Fibroblast of skin of right biceps (primary cell): ENCODE data around the gene EXOSC3.
"Not testable (repeated sequence)": the region's sequence is repeated elsewhere in the genome, so short reads cannot be mapped to it uniquely, and the experiment has no call there.

ENCODE experiments used
- DNase-seq: peaks from one replicate; pipeline ENCODE4 v3.0.0-alpha.2; 2013

The EXOSC3 gene

GRCh38 chr9:37784616-37785483, at the start of gene EXOSC3:
TSS of gene EXOSC3 (minus strand) at chr9:37785064. CDS start at chr9:37785044, 20 bp downstream.
- DNase-seq, result peak; percentile 90

GRCh38 chr9:37827483-37828165, 42.8 kb upstream of the EXOSC3 start:
- DNase-seq, result no peak

DNA sequence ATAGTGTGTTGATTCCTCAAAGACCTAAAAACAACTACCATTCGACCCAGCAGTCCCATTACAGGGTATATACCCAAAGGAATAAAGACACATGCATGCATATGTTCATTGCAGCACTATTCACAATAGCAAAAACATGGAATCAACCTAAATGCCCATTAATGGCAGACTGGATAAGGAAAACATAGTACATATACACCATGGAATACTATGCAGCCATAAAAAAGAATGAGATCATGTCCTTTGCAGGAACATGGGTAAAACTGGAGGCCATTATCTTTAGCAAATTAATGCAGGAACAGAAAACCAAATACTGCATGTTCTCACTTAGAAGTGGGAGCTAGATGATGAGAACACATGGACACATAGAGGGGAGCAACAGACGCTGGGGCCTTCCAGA, 40.3 kb upstream of the EXOSC3 start:
- DNase-seq, result not testable (repeated sequence)

- no peak for DNase-seq
Observed at GRCh38 chr9:37820142-37820541, 35.3 kb upstream of the EXOSC3 start.

DNA sequence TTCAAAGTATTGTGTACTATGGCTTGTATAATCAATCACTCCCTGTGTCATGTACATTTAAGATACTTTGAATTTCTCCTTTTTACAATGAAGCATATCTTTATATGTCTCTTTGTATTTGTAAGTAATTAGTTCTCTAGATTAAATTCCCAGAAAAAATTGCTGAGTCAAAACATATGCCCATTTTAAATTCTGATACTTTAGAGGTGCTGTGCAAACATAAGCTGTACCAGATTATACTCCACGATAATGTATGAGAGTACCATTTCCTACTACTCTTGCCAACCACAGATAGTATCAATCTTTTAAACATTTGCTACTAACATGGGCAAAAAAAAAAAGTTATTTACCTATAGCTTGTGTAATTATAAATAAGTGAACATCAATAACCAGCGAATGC, 34.0 kb upstream of the EXOSC3 start:
- no peak for DNase-seq

- no peak for DNase-seq
Observed at GRCh38 chr9:37812773-37813379, 28.0 kb upstream of the EXOSC3 start.

DNA sequence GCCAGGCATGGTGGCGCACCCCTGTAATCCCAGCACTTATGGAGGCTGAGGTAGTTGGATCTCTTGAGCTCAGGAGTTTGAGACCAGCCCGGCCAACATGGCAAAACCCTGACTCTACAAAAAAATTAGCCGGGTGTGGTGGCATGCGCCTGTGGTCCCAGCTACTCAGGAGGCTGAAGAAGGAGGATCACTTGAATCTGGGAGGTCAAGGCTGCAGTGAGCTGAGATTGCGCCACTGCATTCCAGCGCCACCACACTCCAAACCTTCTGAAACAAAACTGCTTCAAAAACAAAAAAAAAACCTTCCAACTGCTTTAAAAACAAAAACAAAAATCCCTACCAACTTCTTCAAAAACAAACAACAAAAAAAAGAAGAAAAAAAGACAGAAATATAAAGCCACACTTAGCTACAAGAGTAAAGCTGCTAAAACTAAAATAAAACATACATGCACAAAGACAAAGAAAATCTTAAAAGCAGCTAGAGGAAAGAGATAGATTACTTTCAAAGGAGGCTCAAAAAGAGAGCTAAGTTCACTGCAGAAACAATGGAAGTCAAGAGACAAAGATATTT, 27.1 kb upstream of the EXOSC3 start:
- no peak for DNase-seq

DNA sequence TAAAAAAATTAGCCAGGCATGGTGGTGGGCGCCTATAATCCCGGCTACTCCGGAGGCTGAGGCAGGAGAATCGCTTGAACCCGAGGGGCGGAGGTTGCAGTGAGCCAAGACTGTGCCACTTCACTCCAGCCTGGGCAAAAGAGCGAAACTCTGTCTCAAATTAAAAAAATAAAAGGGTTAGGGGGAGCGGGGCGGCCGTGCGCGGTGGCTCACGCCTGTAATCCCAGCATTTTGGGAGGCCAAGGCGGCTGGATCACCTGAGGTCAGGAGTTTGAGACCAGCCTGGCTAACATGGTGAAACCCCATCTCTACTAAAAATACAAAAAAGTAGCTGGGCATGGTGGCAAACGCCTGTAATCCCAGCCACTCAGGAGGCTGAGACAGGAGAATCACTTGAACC, 24.8 kb upstream of the EXOSC3 start:
- not testable (repeated sequence) for DNase-seq

GRCh38 chr9:37806271-37806670, 21.4 kb upstream of the EXOSC3 start:
- DNase-seq, result no peak

DNA sequence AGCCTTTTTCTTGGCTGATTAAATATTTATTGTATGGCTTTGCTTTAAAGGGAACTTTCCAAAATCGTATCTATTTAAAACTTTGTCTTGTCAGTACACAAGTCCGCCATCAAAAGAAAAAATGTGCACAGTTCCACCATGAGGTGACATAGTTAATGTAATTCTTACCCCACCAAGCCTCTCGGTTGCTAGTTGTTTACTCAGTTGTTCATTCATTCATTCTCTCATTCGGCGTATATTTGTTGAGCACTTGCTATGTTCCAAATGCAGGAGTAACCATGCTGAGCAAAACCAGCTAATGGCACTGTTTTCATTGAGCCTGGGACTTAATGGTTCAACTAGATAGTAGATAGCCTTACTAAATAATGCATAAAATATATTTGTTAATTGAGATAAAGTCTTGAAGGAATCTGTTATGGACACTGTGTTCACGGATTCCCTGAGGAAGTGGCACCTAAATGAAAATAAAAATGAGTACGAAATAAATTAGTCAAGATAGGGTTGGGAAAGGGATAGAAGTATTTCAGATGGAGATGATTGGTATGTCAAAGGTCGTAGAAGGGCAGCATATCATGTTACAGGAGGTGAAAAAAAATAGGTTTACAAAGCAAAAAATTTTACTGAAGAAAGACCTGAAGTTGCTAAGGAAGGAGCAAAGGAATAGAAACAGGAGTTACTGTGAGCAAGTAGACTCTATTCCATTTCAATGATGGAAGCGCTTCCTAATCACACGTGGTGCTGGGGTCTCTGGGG, 17.3 kb upstream of the EXOSC3 start:
- no peak for DNase-seq

DNA sequence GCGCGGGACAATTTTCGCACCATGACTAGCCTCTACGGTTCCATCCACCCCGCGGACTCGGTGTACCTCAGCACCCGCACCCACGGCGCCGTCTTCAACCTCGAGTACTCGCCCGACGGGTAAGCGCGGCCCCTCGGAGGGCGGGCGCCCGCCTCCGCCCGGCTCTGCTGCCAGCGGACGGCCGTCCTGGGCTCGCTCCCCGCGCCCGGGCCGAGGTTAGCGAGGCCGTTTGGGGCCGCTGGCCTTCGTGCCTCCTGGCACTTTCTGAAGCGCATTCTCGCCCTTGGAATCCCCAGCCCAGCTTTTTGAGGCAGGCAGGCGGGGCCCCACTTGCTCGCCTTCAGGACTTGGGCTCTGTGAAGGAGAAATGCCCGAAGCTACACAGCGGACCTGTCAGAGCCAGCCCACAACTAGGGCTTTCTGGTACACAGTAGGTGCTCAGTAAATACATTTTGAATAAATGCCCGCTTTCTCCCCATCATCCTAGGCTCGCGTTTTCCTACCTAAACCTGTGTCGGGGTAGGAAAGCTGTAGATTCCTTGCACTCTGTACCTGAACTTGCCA, 16.5 kb upstream of the EXOSC3 start:
- no peak for DNase-seq

- peak; percentile 85 for DNase-seq
Observed at GRCh38 chr9:37800631-37801286, 15.9 kb upstream of the EXOSC3 start, which contains the start of gene DCAF10. TSS of gene DCAF10 (plus strand) at chr9:37800797. CDS start at chr9:37800867, 70 bp downstream.

DNA sequence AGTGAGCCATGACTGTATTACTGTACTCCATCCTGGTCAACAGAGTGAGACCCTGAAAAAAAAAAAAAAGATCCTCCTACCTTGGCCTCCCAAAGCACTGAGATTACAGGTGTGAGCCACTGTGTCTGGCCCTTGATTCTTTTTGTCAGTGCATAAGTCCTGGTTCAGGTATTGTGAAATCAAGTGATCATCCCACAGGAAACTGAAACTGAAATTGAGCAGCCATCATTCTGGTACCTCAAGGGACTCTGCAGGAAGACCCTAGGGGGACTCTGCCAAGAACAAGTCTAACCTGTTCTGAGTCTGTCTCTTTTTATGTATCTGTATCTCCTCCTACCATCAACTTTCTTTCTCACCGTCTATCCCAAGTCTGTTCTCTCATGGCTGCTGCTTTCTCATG, 13.8 kb upstream of the EXOSC3 start:
- DNase-seq, result no peak

DNA sequence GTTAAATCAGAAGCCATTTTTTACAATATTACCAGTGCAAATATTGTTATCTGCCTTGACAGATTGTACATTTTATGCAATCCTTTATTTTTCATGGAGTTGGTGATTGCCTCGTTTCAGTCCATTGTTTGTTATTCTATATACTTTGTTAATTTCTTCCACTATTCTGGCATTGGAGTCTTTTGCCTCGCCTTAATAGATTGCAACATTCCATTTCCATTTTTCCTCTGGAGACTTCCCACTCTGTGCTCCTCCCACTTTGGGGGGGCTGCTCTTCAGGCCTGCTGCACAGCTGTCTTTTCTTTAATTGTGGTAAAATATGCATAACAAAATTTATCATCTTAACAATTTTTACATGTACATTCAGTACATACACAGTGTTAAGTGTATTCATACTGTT, 11.4 kb upstream of the EXOSC3 start:
- no peak for DNase-seq

- DNase-seq, result no peak
Observed at GRCh38 chr9:37792122-37792521, 7.3 kb upstream of the EXOSC3 start.

- no peak for DNase-seq
Observed at GRCh38 chr9:37790096-37790495, 5.2 kb upstream of the EXOSC3 start.

DNA sequence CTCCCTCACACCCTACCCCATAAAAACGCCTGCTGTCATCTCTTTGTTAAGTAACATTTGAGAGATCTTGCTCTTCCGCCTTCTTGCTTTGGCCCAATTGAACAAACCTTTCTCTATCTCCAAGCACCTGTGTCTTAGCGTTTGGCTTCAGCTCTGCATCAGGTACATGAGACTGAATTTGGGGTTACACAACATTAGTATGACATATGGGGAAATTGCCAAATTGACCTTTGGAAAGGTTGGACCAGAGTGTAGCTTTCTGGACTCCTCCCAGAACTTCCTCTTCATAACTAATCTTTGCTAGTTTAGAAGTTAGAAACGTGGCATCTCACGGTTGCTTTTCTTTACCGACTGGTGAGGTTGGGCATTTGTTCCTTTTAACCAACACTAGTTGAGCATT, 3.5 kb upstream of the EXOSC3 start:
- no peak for DNase-seq

DNA sequence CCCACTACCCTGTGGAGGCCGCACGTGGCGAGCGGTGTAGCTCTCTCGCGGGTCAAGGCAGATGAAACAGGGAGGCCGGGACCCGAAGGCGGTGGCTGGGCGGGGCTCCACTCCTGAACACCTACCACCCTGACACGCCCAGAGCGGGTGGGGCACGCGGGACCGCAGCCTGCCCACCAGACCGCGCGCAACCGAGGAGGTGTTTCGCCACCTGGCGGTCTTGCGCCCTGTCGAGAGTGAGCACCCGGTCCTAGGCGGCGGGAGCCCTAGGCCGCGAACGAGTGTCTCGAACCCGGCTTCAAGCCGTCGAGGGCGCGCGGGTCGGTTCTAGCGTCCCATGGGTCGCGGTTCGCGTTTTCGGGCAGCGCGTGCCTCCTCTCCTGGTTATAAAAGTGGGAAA, 2.2 kb upstream of the EXOSC3 start:
- DNase-seq, result no peak

DNA sequence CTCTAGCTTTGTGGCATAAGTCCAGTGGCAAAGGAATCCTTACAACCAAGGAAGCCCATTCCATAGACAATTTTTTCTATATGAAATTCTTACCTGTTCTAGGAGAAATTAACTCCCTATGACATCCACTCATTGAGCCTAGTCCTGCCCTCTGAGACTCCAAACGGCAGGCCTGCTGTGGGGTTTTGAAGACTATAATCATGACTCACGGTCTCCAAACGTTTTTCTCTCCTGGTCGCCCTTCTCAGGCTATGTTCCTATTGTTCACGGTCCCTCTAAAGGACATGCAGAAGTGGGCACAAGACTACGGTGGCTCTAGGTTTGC, 611 bp downstream of the EXOSC3 start:
- no peak for DNase-seq

GRCh38 chr9:37778534-37778933, 6.3 kb downstream of the EXOSC3 start:
- no peak for DNase-seq

- DNase-seq, result peak; percentile 36
Observed at GRCh38 chr9:37776328-37776727, 8.5 kb downstream of the EXOSC3 start.
